Measurements from ENCODE around the gene TGFBR3L.

The TGFBR3L gene

GRCh38 chr19:7873304-7874075 is 41.1 kb upstream of the TGFBR3L start:
- no peak overlapping the region for H3K4me3 ChIP-seq (ENCODE audit: low read depth, low read length)
- TF ChIP-seq, protein P1, sequence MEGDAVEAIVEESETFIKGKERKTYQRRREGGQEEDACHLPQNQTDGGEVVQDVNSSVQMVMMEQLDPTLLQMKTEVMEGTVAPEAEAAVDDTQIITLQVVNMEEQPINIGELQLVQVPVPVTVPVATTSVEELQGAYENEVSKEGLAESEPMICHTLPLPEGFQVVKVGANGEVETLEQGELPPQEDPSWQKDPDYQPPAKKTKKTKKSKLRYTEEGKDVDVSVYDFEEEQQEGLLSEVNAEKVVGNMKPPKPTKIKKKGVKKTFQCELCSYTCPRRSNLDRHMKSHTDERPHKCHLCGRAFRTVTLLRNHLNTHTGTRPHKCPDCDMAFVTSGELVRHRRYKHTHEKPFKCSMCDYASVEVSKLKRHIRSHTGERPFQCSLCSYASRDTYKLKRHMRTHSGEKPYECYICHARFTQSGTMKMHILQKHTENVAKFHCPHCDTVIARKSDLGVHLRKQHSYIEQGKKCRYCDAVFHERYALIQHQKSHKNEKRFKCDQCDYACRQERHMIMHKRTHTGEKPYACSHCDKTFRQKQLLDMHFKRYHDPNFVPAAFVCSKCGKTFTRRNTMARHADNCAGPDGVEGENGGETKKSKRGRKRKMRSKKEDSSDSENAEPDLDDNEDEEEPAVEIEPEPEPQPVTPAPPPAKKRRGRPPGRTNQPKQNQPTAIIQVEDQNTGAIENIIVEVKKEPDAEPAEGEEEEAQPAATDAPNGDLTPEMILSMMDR (IDR thresholded peaks at IDR 0.05; ENCODE audit: borderline replicate concordance, insufficient read depth, low read depth, low read length) = no peak

- TF ChIP-seq, protein P1 (IDR thresholded peaks at IDR 0.05; ENCODE audit: borderline replicate concordance, insufficient read depth, low read depth, low read length) = no peak
- no peak within 1 kb of the TSS for H3K4me3 ChIP-seq (ENCODE audit: low read depth, low read length)
These were observed 40.3 kb upstream of the TGFBR3L start, which contains the start of gene PRR36 for GRCh38 chr19:7874076-7874896. Gene PRR36 (minus strand): TSS chr19:7874390. CDS start chr19:7873689, 701 bp downstream.

- H3K4me3 ChIP-seq (ENCODE audit: low read depth, low read length) = no peak overlapping the region
- TF ChIP-seq, protein P1 (IDR thresholded peaks at IDR 0.05; ENCODE audit: borderline replicate concordance, insufficient read depth, low read depth, low read length) = no peak
These were observed 39.7 kb upstream of the TGFBR3L start for GRCh38 chr19:7874897-7875273.

GRCh38 chr19:7877249-7877836 is 37.3 kb upstream of the TGFBR3L start:
- H3K4me3 ChIP-seq (ENCODE audit: low read depth, low read length) = no peak overlapping the region
- TF ChIP-seq, protein P1 (IDR thresholded peaks at IDR 0.05; ENCODE audit: borderline replicate concordance, insufficient read depth, low read depth, low read length) = no peak

DNA sequence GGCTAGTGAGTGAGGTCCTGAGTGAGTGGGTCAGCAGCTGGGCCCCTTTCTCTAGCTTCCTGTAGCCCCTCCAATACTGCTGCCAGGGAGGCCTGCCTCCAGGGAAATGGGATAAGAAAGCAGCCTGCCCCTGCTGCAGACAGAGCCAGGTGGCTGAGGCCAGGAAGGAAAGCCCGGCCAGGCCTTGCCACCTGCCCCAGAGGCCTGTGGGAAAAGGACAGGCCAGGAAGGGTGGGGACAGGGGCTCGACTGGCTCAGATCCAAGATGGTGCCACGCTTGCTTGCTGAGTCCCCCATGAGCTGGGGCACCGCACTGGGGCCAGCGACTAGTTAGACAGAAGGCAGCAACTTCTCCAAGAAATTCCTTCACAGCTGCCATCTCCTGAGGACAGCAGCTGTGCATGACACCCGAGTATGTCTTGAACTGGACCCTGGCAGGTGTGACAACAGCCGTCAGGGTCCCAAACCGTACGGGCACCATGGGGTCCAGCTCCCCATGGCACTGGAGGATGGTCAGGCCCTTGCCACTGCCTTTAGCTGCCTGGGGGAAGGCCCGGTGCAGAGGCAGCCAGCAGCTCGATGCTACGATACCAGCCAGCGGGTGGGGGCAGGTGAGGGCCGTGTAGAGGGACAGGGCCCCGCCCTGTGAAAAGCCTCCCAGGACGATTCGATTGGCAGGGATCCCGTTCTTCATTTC is 35.4 kb upstream of the TGFBR3L start:
- no peak overlapping the region for H3K4me3 ChIP-seq (ENCODE audit: low read depth, low read length)
- TF ChIP-seq, protein P1 (IDR thresholded peaks at IDR 0.05; ENCODE audit: borderline replicate concordance, insufficient read depth, low read depth, low read length) = no peak

DNA sequence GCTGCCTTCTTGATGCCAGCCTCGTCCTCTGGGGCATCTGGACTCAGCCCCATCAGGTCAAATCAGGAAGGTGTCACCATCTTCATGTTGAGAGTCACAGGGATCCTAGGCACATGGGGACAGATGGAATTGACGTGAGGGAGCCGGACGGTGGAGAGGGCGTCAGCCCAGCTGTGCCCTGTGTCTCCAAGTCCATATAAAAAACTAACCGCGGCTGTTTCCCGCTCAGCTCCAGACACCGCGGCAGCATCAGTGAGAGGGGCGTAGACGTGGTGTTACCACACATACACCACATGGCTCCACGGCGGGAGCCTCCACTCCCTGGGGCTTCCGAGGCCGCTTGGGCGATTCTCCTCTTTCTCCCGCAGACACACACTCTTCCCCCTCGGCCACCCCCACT is 34.8 kb upstream of the TGFBR3L start:
- TF ChIP-seq, protein P1 (IDR thresholded peaks at IDR 0.05; ENCODE audit: borderline replicate concordance, insufficient read depth, low read depth, low read length) = no peak
- no peak overlapping the region for H3K4me3 ChIP-seq (ENCODE audit: low read depth, low read length)
